HG02973 (cell line): ENCODE measurements around the gene JSRP1.

Source experiments
- ATAC-seq: cut with Tn5 transposase; IDR thresholded peaks from one replicate; pipeline ENCODE4 v1.9.1; 2021; ENCODE audit warnings: moderate library complexity; ENCODE audit not compliant: unreplicated experiment

Gene JSRP1

GRCh38 chr19:2219726-2220125 lies 36.5 kb downstream of the JSRP1 start:
- ATAC-seq = no peak

GRCh38 chr19:2217591-2217990 lies 38.6 kb downstream of the JSRP1 start:
- ATAC-seq = no peak

GRCh38 chr19:2216361-2217225 lies 39.6 kb downstream of the JSRP1 start:
- ATAC-seq = no peak

DNA sequence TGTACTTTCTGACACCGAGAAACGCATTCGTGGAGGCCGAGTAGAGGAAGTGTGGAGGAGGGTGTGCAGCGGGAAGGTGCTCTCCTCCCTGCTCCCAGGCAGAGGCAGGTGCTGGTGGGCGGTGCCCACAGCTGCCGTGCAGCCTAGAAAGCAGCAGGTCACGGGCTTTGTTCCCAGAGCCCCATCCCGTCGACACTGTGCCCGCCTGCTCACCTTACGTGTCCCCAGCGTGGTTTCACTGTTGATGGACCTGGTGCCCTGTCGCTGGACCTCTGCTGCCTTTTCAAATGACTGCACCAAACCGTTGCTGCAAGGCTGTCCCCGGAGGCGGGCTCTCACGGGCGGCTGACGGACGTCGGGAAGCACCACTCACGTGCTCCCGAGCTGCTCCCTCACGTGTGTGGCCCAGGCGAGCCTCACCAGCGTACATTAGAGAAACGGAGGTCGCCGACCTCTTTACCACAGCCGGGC lies 40.9 kb downstream of the JSRP1 start:
- no peak for ATAC-seq

DNA sequence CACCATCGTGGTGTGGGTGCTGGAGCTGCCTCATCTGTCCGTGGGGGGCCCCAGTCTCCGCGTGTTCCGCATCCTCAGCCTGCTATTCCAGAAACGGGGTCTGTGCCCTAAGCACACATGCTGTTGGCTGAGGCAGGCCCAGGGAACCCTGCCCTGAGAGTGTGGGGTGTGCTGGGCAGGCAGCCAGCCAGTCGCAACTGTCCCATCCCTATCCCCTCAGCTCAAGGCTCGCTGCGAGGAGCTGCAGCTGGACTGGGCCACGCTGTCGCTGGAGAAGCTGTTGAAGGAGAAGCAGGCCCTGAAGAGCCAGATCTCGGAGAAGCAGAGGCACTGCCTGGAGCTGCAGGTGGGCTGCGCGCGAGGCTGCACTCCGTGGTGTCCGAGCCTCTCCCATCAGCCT lies 42.0 kb downstream of the JSRP1 start:
- ATAC-seq = no peak

GRCh38 chr19:2213799-2214198 lies 42.4 kb downstream of the JSRP1 start:
- no peak for ATAC-seq

GRCh38 chr19:2212861-2213711 lies 43.1 kb downstream of the JSRP1 start:
- no peak for ATAC-seq

GRCh38 chr19:2210987-2211740 lies 45.1 kb downstream of the JSRP1 start:
- ATAC-seq = no peak

DNA sequence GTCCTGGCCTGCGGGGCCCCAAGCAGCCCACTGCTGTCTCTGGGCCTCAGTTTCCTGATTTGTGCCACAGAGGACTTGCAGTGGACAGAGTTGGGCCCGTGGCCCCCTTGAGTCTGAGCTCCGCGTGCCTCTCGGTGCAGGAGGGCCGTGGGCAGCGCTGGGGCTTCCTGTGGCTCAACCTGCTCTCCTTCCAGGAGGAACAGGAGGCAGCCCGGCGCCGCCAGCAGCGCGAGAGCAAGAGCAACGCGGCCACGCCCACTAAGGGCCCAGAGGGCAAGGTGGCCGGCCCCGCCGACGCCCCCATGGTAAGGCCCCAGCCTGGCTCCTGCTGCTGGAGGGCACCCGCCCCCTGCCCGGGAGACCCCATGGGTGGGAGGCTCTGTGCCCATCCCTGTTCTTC lies 46.0 kb downstream of the JSRP1 start:
- ATAC-seq = no peak

GRCh38 chr19:2209408-2209807 lies 46.8 kb downstream of the JSRP1 start:
- no peak for ATAC-seq

DNA sequence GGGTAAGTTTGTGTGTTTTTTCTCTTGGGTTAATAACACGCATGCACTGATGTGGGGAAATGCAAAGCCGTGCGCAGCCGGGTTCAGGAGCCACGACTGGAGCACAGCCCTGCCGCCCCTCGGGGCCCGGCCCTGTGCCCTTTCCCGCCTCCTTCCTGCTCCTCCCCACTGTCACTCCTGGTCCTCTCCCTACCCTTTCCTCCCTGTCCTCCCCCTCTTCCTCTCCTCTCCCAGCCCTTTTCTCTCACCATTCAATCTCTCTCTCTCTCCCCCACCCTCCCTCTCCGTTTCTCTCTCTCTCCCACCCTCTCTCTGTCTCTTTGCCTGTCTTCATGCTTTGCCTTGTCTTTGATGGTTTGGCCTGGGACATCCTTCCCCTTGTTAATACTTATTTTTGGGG lies 47.2 kb downstream of the JSRP1 start:
- ATAC-seq = no peak

DNA sequence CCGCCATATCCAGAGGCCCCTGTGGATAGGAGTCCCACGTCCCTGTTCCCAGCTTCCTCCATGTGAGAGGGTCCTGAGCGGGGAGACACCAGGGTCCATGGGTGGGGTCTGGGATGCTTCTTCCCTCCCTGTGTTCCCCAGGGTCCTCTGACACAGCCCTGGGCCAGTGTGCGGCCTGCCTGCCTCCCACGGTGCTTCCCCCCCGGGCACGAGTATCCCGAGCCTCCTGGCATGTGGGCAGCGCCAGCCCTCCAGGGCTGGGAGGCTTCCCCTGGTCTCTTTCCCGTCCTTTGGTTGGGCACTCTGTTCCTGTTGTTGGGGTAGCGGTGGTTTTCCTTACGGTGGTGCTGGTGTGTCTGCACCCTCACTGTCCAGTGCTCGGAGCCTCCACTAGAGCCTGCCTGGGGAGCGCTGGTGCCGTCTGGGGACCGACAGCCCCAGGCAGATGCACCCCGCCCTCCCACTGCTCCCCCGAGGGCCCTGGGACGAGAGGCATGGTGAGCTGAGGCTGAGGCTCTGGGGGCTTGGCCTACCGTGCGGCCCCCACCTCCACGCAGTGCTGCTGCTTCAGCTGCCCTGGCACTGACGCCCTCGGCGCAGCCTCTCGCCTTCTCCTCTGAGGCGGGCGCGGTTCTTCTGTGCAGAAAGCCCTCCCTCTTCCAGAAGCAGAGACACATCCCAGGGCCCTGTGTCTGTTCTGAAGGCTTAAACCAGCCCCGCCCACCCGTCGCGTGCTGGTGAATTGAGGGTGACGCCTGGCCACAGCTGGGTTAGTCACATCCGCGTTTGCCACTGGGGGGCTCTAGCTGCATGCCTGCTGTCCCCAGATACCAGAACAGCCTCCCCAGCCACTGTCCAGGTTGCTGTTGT lies 48.0 kb downstream of the JSRP1 start:
- no peak for ATAC-seq

DNA sequence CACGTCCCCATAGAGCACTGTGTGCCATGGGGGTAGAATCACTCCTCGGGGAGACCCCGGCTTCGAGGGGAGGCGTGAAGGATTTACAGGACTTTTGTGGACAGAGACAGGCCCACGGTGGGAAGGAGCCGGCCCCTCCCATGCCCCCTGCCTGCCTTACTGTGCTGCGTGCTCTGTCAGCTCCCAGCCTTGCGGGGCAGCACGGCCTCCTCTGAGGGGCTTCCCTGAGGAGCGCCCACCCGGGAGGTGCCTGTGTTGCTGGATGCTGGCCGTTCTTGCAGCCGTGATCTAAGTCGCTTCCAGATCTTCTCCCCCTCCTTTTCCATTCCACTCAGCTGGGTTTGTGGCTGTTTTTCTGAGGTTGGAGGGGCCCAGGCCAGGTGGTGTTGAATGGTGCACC lies 49.2 kb downstream of the JSRP1 start:
- ATAC-seq = no peak

- no peak for ATAC-seq
These were observed 53.9 kb downstream of the JSRP1 start for GRCh38 chr19:2202366-2202765.
